22Rv1 (cell line): ENCODE data around the gene WIPF1.

Experiments
- CTCF ChIP-seq: fragments of 450-650 bp; IDR thresholded peaks from 2 replicates; pipeline ENCODE4 v1.5.1; 2017; ENCODE audit warnings: mild to moderate bottlenecking
- ZFX ChIP-seq: fragments of 450-650 bp; IDR thresholded peaks from 2 replicates; pipeline ENCODE4 v1.6.1; 2017; ENCODE audit warnings: antibody characterized with exemption, borderline replicate concordance

- TF ChIP-seq CTCF (no peak), ZFX (no peak)
Observed at GRCh38 chr2:174643356-174643755, 45.8 kb upstream of the WIPF1 start.
